ENCODE measurements around the gene TMEM100.

- TF ChIP-seq CTCF (IDR thresholded peaks at IDR 0.05) (no peak), EP300 (IDR thresholded peaks at IDR 0.05) (no peak)
Measured at GRCh38 chr17:55760643-55761355, 38.1 kb upstream of the TMEM100 start.

Measured in stomach (tissue), 4 donors.